ENCODE results near the gene GLI3. TPM values are rescaled to one million over a fixed set of nuclear protein-coding genes. Genes with fewer than 3 reads are reported as not detected.
A peak's percentile ranks its signal among the peaks of the same experiment; 100 is the strongest.

Gene GLI3
- total and polyA plus RNA-seq, 2 donors from 2014 or later: 0.92 to 11.1 TPM

- DNase-seq: peak in 3 of 5 donors; percentile 44 to 71 (median 61)
- H3K27ac ChIP-seq (ENCODE audit: low read depth in 2 of 2, low read length in 2 of 2): peak overlapping the region; percentile 13 to 54
- TF ChIP-seq, protein P1, sequence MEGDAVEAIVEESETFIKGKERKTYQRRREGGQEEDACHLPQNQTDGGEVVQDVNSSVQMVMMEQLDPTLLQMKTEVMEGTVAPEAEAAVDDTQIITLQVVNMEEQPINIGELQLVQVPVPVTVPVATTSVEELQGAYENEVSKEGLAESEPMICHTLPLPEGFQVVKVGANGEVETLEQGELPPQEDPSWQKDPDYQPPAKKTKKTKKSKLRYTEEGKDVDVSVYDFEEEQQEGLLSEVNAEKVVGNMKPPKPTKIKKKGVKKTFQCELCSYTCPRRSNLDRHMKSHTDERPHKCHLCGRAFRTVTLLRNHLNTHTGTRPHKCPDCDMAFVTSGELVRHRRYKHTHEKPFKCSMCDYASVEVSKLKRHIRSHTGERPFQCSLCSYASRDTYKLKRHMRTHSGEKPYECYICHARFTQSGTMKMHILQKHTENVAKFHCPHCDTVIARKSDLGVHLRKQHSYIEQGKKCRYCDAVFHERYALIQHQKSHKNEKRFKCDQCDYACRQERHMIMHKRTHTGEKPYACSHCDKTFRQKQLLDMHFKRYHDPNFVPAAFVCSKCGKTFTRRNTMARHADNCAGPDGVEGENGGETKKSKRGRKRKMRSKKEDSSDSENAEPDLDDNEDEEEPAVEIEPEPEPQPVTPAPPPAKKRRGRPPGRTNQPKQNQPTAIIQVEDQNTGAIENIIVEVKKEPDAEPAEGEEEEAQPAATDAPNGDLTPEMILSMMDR (IDR thresholded peaks at IDR 0.05; ENCODE audit: borderline replicate concordance, extremely low read depth, insufficient read depth): no peak
Measured at GRCh38 chr7:42080841-42081586, 156.0 kb downstream of the GLI3 start.

DNA sequence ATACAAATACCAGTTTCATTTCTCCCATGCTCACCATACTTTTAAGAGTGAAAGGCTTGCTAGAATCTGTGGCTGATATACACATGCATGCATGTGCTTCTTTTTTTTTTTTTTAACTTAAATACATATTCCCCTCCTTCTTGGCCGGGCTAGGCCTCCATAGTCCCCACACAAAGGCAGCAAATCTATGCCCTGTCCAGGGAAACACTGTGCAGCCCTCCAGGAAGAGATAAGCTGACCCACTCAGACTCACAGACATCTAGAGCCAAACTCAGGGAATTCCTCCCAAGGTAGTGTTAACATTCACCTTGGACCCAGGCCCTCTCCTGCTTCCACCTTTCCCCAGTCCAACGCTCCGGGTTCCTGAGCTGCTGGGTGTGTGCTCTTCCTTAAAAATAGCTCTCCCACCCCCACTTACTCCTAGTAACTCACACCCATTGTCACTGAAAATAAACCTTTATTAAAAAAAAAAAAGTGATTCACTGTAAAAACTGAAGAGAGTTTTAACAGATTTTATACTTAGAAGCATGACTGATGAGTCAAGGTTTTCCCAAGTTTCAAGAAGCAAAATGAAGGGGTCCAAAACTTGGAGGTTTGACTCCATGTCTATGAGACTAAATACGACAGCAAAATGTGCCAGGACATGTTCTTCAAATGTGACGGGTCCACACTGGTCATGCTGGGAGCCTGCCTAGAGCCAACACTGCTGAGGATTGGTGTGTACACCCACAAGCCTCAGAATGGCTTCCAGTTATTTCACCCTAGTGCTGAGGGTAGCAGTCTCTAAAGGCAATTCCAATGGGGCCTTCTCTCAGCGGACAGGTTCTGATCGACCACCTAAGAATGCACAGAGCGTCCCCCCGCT, 159.5 kb downstream of the GLI3 start:
- H3K27ac ChIP-seq (ENCODE audit: low read depth in 2 of 2, low read length in 2 of 2): no peak overlapping the region
- no peaks in the 10 kb centered on the region for H3K36me3 ChIP-seq (ENCODE audit: control insufficient read depth in 2 of 3, insufficient read depth in 3 of 3, low read length in 3 of 3)
- H3K9ac ChIP-seq (ENCODE audit: low read length in 3 of 3): no peak overlapping the region
- peaks cover 0 to 2% (median 0%) of the 10 kb centered on the region in 3 donors for H3K4me1 ChIP-seq (ENCODE audit: control insufficient read depth in 2 of 3, insufficient read depth in 2 of 3, low read depth in 1 of 3, low read length in 3 of 3)
- FAIRE-seq: no peak
- intact Hi-C loops (cut with DNase I): no loop called here
- TF ChIP-seq, protein P1 (IDR thresholded peaks at IDR 0.05; ENCODE audit: borderline replicate concordance, extremely low read depth, insufficient read depth): no peak
- no peaks in the 10 kb centered on the region for H3K9me3 ChIP-seq (ENCODE audit: control insufficient read depth in 2 of 3, insufficient read depth in 1 of 3, low read length in 3 of 3)
- no peak for DNase-seq
- no peak overlapping the region for H3K4me3 ChIP-seq (ENCODE audit: low read length in 3 of 3)
- no peaks in the 10 kb centered on the region for H3K27me3 ChIP-seq (ENCODE audit: control insufficient read depth, insufficient read depth, low read length)

More at GRCh38 chr7:42080841-42081586, 156.0 kb downstream of the GLI3 start:
- H3K27me3 ChIP-seq (ENCODE audit: control insufficient read depth, insufficient read depth, low read length): no peaks in the 10 kb centered on the region
- H3K9me3 ChIP-seq (ENCODE audit: control insufficient read depth in 2 of 3, insufficient read depth in 1 of 3, low read length in 3 of 3): no peaks in the 10 kb centered on the region
- peaks cover 0 to 2% (median 0%) of the 10 kb centered on the region in 3 donors for H3K4me1 ChIP-seq (ENCODE audit: control insufficient read depth in 2 of 3, insufficient read depth in 2 of 3, low read depth in 1 of 3, low read length in 3 of 3)
- H3K36me3 ChIP-seq (ENCODE audit: control insufficient read depth in 2 of 3, insufficient read depth in 3 of 3, low read length in 3 of 3): no peaks in the 10 kb centered on the region
- no peak overlapping the region for H3K9ac ChIP-seq (ENCODE audit: low read length in 3 of 3)
- H3K4me3 ChIP-seq (ENCODE audit: low read length in 3 of 3): peak overlapping the region in 2 of 3 donors; percentile 41 to 59
- no peak for FAIRE-seq
- intact Hi-C loops (cut with DNase I): no loop called here

- H3K36me3 ChIP-seq (ENCODE audit: control insufficient read depth in 2 of 3, insufficient read depth in 3 of 3, low read length in 3 of 3): no peaks in the 10 kb centered on the region
- no peaks in the 10 kb centered on the region for H3K27me3 ChIP-seq (ENCODE audit: control insufficient read depth, insufficient read depth, low read length)
- H3K9me3 ChIP-seq (ENCODE audit: control insufficient read depth in 2 of 3, insufficient read depth in 1 of 3, low read length in 3 of 3): no peaks in the 10 kb centered on the region
- H3K27ac ChIP-seq (ENCODE audit: low read depth in 2 of 2, low read length in 2 of 2): no peak overlapping the region
- H3K9ac ChIP-seq (ENCODE audit: low read length in 3 of 3): no peak overlapping the region
- no peak overlapping the region for H3K4me3 ChIP-seq (ENCODE audit: low read length in 3 of 3)
- FAIRE-seq: no peak
- TF ChIP-seq, protein P1 (IDR thresholded peaks at IDR 0.05; ENCODE audit: borderline replicate concordance, extremely low read depth, insufficient read depth): no peak
- intact Hi-C loops (cut with DNase I): no loop called here
- peaks cover 0 to 2% (median 0%) of the 10 kb centered on the region in 3 donors for H3K4me1 ChIP-seq (ENCODE audit: control insufficient read depth in 2 of 3, insufficient read depth in 2 of 3, low read depth in 1 of 3, low read length in 3 of 3)
- DNase-seq: no peak
Measured at GRCh38 chr7:42076870-42077269, 160.1 kb downstream of the GLI3 start.

All from kidney (tissue), 14 donors.